Measurements from ENCODE around the gene MOXD1.
"Not testable (repeated sequence)": the region's sequence is repeated elsewhere in the genome, so short reads cannot be mapped to it uniquely, and the experiment has no call there.

MOXD1 gene

DNA sequence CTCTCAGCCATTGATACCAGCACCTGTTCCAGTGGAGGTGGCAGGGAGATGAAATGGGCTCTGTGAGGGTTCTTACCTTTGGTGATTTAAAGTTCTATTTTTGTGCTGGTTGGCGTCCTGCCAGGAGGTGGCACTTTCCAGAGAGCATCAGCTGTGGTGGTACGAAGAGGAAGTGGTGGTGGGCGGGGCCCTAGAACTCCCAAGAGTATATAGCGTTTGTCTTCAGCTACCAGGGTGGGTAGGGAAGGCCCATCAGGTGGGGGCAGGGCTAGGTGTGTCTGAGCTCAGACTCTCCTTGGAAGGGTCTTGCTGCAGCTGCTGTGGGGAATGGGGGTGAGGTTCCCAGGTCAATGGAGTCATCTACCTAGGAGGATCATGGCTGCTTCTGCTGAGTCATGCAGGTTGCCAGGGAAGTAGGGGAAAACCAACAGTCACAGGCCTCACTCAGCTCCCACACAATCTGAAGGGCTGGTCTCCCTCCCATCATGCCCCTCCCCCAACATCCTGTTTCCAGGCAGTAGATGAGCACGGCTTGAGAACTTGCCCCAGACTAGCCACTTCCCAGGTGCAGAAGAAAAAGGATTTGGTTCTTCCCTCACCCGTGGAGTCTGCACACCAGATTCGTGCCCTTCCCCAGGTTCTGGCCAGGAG is 46.6 kb downstream of the MOXD1 start:
- no peak for DNase-seq (ENCODE audit: low spot score)

DNA sequence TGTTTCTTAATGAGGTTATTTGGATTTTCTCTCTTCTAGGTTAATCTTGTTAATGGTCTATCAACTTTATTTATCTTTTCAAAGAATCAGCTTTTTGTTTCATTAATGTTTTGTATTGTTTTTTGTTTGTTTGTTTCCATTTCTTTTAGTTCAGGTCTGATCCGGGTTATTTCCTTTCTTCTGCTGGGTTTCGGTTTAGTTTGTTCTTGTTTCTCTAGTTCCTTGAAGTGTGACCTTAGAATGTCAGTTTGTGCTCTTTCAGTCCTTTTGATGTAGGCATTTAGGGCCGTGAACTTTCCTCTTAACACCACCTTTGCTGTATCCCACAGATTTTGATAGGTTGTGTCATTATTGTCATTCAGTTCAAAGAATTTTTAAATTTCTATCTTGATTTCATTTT is 49.3 kb downstream of the MOXD1 start:
- DNase-seq (ENCODE audit: low spot score): not testable (repeated sequence)

DNA sequence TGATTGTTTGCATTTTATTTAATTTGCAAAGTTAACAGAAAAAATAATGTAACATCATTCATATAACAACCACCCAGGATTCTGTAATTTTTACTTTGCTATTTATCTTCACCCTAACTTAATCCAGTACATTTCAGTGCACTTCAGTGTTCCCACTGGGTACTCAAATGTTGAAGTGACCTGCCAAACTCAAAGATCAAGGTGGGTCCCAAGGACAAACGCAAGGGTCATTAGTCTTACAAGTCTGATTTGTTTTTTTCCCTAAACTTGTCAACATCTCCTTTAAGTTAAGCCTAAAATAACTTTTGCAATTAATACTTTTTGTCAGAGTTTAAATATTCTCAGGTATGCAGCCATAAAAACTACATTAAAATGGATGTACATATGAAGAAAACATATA is 53.0 kb downstream of the MOXD1 start:
- no peak for DNase-seq (ENCODE audit: low spot score)

DNA sequence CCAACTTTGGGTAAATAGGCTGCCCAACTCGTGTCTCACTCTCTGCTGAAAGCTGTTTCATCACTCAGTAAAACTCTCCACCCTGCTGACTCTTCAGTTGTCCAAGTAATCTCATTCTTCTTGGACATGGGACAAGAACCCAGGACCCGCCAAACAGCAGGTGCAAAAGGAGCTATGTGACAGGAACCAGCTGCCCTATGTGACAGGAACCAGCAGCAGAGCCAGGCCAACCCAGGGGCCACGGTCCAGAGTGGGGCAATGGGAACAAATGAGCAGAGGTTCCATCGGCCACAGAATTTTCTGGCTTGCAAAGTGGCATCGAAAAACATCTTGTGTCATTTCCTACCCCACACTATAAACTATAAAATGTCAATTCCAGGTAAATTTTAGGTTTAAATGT is 56.5 kb downstream of the MOXD1 start:
- no peak for DNase-seq (ENCODE audit: low spot score)

DNA sequence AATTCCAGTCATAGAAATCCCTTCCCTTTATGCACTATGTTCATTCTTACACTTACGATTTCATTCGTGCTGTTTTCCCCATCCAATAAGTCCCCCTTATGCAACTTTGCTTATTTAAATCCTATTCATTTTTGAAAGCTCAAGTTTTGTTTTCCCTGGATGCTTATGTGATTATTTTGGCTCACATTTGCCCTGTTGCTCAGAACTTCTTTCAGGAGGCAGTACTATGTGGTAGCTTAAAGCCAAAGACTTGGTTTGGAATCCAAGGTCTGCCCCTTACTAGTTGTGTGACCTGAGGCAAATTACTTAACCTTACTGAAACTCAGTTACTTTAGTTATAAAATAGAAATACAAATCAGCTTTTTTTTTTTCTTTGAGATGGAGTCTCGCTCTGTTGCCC is 59.6 kb downstream of the MOXD1 start:
- DNase-seq (ENCODE audit: low spot score): no peak

DNA sequence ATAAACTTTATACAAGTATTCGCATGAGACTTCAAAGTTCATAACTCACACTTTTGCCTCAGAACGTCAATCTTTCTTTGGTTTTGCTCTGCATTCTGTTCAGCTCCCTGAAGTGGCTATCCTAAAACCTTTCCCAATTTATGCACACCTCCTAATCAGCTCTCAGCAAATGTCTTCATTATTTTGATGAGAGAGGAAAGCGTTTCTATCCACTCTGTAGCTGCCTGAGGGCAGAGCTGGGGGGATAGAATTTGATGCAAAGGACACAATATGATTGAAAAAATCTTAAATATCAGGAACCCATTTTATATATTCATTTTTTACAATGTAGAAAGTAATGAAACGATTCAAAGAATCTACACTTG is 66.8 kb downstream of the MOXD1 start:
- no peak for DNase-seq (ENCODE audit: low spot score)

DNA sequence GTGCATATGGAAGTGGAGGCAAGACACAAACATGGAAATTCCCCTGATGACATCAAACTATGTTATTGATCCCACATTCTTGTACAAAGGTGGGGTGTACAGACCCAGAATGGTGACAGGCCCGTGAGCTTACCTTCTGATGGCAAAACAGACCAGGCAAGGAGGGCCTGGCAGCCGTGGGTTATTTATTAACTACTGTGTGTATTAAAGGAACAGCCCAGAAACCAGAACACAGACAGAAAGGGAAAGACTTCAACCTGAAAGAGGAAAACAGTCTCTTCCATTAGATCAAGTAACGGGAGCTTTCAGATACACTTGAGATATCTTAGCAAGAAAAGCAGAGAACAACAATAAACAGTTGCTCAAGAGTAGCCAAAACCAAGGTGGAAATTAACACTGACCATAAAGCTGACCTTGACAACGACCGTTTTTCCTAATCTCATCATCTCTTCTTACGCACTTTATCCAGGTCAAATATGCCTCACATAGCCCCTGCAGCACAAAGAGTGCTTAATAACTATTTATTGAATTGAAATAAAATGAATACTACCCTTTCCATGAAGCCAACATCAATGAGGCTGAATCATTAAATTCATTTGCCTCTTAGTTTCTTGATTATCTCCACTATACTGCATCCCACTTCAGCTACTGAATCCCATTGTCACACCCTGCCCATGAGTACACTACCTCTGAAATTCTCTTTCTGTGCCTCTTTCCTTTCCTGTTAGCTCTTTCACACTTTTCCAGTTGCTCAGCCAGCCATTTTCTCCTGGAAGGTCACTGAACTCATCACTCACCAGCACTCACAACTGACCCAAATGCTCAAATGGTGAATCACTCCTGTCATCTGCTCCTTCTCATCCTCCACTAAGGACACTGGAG is 67.4 kb downstream of the MOXD1 start:
- no peak for DNase-seq (ENCODE audit: low spot score)

DNA sequence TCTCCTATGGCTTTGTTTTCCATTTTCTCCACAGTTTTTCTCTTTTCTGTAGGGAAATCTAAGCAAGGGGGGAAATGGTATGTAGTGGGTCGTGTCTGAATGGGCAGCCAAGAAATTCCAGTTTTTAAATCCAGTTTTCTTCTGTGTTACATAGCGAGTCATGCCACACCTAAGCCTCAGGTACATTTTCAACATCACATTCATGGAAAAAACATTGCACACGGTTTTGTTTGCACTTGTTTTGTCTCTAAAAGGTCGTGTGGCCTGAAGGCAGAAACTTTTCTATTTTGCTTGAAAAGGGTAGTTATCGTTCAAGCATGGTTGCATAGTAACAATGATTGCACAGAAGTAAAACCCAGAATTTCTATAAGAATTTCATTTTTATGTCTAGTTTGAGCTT is 70.5 kb downstream of the MOXD1 start:
- DNase-seq (ENCODE audit: low spot score): no peak

DNA sequence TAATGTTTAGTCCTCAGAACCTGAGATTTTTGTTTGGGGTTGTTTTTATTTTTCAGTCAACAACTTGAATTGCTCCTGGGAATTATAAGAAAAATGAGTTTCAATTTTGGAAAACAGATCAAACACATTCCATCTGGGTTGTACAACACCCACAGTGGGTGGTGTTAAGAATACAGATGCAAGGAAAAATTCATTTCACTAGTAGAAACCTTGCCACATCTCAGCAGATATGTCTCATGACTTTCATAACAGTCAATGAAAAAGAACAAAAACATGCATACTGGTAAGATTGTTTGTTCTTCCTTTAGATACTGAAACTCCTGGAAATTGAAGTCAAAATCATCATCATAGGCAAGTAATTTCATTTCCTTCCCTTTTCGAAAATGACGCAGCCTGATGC is 78.9 kb downstream of the MOXD1 start:
- DNase-seq (ENCODE audit: low spot score): no peak

DNA sequence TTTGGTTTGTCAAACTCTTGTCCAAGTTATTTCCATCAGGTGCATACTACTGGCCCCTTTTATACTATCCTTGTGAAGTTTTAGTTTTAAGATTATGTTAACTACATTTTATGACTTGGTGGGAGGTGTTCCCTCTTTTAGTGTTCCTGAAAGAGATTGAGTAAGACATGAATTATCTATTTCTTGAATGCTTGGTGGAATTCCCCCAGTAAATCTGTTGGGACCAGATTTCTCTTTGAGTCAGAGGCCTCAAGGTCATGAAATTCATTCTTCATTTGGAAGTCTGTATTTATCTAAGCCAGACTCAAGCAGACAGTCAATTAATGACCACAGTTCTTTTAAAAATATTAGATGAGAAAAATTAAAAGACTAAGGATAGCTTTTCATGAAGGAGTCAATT is 81.3 kb downstream of the MOXD1 start:
- DNase-seq (ENCODE audit: low spot score): no peak

DNA sequence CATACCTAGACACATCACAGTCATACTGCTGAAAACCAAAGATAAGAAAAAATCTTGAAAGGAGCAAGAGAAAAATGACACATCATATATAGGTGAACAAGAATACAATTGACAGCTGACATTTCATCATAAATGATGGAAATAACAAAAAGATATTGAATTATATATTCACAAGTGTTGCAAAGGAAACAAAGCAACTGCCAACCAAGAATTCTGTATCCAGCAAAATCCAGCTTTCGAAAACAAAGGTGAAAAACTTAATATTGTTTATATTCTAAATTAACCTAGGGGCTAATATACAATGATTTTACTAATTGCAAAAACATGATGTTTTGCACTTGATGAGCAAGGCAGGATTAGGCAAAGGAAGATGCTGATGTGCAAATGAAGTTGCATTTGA is 84.3 kb downstream of the MOXD1 start:
- no peak for DNase-seq (ENCODE audit: low spot score)

DNA sequence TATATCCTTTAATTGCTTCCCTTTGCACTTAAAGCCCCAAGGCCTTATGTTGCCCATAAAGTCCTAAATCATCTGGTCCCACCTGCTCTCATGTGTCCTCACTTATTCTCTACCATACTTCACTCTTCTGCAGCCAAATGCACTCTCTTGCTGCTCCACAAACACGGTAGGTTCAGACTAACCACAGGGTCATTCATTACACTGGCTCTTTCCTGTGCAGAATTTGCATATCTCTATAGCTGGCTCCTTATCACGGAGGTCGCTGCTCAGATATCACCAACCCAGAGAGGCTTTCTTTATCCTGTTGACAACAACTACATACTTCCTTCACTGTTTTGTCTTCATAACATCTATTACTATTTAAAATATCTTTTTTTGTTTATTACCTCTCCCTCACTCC is 86.8 kb downstream of the MOXD1 start:
- no peak for DNase-seq (ENCODE audit: low spot score)

DNA sequence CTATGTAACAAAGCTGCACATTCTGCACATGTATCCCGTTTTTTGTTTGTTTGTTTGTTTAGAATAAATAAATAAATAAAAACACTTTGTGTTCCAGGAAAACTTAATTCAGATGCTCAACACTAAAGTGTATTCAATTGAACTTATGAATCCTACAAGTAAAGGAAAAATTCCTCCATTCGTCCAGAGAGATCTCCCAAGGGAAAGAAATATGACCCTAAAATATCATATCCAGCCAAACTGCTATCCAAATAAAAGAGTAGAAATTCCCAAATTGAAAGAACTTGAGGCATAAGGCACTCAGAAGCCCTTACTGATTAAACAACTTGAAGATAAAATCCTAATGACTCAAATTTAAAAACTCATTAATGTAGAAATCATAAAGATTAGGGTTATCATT is 90.4 kb downstream of the MOXD1 start:
- no peak for DNase-seq (ENCODE audit: low spot score)

DNA sequence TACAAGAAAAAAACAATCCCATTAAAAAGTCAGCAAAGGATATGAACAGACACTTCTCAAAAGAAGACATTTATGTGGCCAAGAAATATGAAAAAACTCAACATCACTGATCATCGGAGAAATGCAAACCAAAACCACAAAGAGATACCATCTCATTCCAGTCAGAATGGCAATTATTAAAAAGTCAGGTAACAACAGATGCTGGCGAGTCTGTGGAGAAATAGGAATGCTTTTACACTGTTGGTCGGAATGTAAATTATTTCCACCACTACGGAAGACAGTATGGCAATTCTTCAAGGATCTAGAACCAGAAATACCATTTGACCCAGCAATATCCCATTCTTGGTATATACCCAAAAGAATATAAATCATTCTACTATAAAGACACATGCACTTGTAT is 91.1 kb downstream of the MOXD1 start:
- DNase-seq (ENCODE audit: low spot score): not testable (repeated sequence)

DNA sequence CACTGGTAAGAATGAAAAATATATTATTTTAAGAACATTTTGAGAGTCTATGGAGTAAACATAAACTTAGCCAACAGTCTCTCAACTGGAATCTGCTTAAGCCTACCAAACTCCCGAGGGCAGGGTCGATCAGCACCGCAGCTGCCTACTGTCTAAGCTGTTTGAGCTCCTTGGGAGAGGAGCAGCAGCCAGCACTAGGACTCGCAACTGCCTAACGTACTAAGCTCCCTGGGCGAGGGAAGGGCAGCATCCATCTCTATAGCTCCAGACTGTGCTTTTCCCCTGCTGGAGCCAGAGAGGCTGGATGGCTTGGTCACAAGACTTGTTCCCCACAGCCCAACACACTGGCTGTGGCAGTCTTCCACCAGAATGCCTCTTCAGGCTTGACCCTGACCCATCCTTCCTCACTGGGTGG is 96.4 kb downstream of the MOXD1 start:
- DNase-seq (ENCODE audit: low spot score): no peak

DNA sequence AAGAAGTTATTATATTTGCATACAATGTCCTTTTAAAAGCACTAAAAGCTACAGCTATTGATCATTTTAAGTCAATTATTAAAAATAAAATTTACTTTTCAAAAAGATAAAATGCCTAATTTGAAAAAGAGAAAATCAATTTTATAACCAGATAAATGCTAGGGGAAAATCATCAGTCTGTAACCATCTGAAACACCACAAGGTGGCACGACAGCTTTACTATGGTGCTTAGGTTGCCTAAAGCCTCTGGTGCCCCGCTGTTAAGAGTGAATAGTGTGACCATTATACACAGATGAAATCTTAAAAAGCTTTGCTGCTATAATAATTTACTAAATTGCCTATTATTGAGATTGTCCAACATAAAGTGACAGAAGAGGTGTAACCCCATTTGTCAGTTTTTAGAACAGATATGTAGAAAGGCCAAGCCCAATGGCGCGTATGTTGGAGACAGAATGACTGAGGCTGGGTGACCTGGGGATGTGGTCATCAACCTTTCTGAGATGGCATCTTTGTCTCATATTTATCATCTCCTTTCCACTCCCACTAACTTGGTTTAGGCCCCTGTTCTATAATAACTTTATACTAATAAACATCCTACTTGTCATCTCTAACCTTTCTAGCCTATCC is 100.8 kb downstream of the MOXD1 start:
- peak; percentile 9 for DNase-seq (ENCODE audit: low spot score)

DNA sequence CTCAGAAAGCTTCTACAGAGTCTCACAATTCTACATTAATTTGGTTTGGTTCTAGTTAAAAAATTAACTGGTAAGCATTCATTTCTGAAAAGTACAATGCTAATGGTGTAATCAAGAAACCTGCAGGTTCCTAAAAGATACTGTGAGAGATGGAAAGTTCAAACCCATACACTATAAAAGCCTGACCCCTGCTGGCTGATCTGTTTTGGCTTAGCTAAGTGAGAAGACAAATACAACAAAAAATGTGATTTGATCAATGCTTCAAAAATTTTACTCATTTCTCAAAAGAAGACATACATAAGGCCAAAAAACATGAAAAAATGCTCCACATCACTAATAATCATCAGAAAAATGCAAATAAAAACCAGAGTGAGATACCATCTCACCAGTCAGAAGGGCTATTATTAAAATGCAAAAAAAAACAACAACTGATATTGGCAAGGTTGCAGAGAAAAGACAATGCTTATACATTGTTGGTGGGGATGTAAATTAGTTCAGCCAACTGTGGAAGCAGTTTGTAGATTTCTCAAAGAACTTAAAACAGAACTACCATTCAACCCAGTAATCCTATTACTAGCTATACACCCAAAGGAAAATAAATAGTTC is 102.8 kb downstream of the MOXD1 start:
- DNase-seq (ENCODE audit: low spot score): peak; percentile 30

DNA sequence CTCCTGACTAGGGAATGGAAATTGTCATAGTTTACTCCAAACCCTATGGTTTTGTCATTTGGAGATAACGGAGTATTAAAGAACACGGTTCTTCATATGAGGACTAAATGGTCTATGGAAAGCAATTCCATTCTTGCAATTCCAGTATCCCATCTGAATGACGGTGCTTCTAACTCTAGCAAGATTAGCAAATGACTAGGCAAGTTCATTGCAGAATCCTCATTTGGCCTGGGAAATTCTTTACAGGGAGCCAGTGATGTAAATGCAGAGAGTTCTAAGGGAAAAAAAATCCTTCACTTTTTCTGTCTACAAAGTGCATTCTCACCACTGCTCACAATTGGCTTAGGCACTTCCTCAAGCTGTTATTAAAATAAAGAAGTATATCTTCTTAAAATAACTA is 111.5 kb downstream of the MOXD1 start:
- no peak for DNase-seq (ENCODE audit: low spot score)

DNA sequence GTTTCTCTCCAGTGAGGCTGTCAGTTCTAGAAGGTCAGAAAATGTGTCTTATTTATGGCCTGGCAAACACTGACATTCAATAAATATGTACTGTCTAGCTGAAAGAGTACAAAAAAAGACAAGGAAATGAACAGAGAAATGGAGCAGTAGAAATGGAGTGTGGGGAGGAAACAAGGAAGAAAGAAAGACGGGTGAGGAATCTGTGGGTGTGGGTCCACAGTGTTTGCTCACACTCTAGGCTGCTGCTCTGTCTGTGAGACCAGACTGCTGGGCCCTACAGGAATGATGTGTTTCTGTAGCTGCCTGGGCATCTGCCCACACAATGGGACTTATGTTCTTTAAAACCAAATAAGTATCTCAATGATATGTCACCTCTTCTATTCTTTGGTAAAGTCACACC is 114.2 kb downstream of the MOXD1 start:
- no peak for DNase-seq (ENCODE audit: low spot score)

DNA sequence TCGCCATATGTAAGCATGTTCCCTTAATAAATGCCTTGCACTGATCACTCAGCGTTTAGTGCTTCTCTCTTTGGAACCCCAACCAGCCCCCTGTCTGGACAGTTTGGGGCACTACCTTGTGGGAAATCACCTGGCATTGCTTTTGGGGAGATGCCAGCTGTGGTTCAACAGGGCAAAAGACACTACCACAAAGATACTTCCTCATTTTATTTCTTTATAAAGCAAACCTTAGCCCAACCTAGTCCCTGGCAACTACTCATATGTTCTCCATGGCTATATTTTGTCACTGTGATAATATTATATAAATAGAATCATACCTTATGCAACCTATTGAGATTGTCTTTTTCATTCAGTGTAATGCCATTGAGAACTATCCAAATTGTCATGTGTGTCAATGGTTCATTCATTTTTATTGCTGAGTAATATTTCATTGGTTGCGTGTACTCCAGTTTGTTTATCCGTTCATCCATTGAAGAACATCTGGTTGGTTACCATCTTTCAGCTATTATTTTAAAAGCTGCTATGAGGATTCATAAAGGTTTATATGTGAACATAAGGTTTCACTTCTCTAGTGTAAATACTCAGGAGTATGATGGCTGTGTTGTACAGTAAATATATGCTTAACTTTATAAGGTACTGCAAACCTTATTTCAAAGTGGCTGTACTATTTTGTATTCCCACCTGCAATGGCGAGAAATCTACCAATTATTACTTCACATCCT is 114.8 kb downstream of the MOXD1 start:
- DNase-seq (ENCODE audit: low spot score): no peak

DNA sequence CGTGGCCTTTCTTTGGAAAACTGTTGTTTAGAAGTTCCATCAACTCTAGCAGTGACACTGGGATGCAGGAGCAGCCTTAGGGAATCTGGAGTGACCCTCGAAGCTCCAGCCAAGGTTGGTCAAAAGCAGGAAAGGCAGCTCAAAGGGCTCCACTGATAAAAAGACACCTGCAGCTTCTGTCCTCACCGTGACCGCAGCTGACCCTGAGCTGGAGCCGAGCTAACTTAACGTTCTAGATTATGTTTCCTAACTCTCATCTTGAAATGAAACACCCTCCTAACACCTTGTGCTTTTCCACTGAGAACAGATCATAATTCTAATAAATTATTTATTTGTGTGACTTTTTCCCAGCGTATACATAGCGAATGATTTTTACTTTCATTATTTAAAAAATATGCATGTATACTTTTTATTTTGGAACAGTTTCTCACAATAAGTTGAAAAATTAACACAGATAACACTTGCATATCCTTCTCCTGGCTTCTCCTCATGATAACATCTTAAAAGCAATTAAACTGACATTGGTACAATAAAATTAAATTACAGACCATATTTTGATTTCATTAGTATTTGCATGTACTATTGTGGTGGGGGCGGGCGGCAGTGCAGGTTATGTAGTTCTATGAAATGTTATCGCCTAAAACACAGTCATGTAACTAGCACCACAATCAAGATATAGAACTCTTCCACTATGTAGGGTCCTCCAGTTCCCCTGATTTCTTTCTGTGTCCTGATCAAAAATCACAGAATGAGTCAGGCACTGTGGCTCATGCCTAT is 116.1 kb downstream of the MOXD1 start:
- no peak for DNase-seq (ENCODE audit: low spot score)
